NT2/D1 (cell line): ENCODE measurements around the gene CAPN9.

Source experiments
- SUZ12 ChIP-seq: IDR thresholded peaks from 2 replicates; pipeline ENCODE4 v1.6.1; 2011; ENCODE audit not compliant: insufficient read length, insufficient read depth; ENCODE audit errors: extremely low read depth
- YY1 ChIP-seq: IDR thresholded peaks from 2 replicates; pipeline ENCODE4 v1.6.1; 2011; ENCODE audit not compliant: insufficient read length, insufficient read depth
- ZNF274 ChIP-seq: IDR thresholded peaks from 2 replicates; pipeline ENCODE4 v1.6.1; 2011; ENCODE audit warnings: mild to moderate bottlenecking, low read depth, low read length

- no peak for TF ChIP-seq SUZ12
- no peak for TF ChIP-seq ZNF274
- TF ChIP-seq YY1, result no peak
Observed at GRCh38 chr1:230745071-230745470, 2.1 kb upstream of the CAPN9 start.
